Activated CD4-positive, CD25-positive, alpha-beta regulatory T cell treated with anti-CD3 and anti-CD28 coated beads, Interleukin-2, amount 50 U/mL, for 24 hours (primary cell): ENCODE measurements around the gene LRP10.

ENCODE experiments used
- ATAC-seq, 2 donors: fragments of 150-1000 bp; cut with Tn5 transposase; one replicate each; pipeline ENCODE4 v1.10.0; 2021; ENCODE audit warnings: mild to moderate bottlenecking in 1 of 2, moderate library complexity in 1 of 2

LRP10 gene

DNA sequence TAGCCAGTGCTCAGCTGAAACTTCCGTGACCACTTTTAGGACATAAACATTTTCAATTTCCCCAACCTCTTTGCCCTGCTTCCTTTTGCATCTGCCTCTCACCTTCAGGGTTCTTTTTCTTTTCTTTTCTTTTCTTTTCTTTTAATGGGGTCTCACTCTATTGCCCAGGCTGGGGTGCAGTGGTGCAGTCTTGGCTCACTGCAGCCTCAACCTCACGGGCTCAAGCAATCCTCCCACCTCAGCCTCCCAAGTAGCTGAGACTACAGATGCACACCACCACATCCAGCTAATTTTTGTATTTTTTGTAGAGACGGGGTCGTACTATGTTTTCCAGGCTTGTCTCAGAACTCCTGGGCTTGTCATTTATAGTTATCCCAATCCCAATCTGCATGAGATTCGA lies 4.7 kb upstream of the LRP10 start:
- no peak for ATAC-seq

DNA sequence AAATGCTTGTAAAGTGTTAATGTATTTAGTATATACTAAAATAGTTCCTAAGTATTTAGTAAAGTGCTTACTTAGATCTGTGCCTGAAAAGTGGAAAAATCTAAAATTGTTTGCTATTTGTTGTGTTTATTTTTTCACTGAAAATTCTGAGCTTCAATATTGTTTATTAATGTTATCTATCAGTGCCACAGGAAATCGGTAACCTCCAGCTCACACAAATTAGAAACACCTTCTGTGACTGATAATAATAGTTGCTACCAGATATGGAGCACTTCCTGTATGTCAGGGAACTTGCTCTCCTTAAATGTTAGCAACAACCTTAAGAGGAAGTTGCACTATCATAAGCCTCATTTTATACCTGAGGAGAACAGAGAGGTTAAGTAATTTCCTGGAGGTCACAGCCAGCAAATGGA lies 723 bp upstream of the LRP10 start:
- peak; percentile 74 to 75 for ATAC-seq

DNA sequence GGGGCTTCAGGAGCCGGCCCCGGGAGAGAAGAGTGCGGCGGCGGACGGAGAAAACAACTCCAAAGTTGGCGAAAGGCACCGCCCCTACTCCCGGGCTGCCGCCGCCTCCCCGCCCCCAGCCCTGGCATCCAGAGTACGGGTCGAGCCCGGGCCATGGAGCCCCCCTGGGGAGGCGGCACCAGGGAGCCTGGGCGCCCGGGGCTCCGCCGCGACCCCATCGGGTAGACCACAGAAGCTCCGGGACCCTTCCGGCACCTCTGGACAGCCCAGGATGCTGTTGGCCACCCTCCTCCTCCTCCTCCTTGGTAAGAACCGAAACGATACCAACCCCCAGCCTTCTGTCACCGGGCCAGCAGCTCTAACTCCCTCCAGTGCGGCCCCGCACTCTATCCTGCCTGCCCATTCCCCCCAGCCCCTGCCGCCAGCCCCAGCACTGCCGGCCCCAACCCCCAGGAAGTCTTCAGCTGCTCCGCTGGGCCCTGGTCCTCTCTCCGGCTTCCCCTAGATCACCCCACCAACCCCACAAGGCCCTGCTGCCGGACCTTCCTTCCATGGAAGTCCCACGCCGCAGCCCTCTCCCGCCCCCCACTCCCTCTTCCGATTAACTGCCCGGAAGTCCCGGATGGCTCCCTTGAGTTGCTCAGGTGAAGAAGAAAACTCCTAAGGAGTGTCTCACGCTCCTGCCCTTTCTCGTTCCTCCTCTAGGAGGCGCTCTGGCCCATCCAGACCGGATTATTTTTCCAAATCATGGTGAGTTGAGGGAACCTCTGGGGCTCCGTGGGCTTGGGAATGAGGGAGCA lies 693 bp downstream of the LRP10 start:
- ATAC-seq = peak; percentile 18 to 22

DNA sequence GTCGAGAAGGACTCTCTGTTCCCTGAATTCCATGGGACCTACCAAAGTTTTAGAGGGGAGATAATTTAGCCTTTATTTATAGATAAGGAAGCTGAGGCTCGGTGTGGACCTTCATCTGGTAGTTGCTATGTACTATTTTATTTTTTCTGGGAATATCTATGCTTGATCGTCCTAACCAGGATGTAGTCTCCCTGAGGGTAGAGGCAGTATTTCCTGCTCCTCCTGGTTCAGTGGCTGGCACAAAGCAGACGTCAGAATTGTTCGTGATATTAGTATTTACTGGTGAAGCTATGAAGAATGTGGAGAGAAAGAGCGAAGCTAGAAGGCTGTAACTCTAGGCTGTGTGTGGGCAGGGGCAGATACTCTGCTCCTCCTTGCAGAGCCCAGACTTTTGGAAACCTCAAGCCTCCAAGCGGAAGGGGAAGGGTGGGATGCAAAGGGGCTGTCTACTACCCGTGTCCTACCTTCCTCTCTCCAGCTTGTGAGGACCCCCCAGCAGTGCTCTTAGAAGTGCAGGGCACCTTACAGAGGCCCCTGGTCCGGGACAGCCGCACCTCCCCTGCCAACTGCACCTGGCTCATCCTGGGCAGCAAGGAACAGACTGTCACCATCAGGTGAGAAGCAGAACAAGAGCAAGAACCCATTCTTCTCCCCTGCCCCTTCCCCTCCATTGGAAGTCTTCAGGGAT lies 1.4 kb downstream of the LRP10 start:
- ATAC-seq = no peak

DNA sequence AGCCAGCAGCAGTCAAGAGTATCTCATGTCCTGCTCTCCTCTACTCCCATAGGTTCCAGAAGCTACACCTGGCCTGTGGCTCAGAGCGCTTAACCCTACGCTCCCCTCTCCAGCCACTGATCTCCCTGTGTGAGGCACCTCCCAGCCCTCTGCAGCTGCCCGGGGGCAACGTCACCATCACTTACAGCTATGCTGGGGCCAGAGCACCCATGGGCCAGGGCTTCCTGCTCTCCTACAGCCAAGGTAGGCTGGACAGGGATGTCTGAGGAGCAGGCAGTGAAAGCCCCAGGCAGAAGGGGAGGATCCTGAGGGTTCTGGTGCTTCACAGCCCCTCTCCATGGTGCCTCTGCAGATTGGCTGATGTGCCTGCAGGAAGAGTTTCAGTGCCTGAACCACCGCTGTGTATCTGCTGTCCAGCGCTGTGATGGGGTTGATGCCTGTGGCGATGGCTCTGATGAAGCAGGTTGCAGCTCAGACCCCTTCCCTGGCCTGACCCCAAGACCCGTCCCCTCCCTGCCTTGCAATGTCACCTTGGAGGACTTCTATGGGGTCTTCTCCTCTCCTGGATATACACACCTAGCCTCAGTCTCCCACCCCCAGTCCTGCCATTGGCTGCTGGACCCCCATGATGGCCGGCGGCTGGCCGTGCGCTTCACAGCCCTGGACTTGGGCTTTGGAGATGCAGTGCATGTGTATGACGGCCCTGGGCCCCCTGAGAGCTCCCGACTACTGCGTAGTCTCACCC lies 3.6 kb downstream of the LRP10 start:
- ATAC-seq = no peak

DNA sequence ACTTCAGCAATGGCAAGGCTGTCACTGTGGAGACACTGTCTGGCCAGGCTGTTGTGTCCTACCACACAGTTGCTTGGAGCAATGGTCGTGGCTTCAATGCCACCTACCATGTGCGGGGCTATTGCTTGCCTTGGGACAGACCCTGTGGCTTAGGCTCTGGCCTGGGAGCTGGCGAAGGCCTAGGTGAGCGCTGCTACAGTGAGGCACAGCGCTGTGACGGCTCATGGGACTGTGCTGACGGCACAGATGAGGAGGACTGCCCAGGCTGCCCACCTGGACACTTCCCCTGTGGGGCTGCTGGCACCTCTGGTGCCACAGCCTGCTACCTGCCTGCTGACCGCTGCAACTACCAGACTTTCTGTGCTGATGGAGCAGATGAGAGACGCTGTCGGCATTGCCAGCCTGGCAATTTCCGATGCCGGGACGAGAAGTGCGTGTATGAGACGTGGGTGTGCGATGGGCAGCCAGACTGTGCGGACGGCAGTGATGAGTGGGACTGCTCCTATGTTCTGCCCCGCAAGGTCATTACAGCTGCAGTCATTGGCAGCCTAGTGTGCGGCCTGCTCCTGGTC lies 4.3 kb downstream of the LRP10 start:
- ATAC-seq = no peak

DNA sequence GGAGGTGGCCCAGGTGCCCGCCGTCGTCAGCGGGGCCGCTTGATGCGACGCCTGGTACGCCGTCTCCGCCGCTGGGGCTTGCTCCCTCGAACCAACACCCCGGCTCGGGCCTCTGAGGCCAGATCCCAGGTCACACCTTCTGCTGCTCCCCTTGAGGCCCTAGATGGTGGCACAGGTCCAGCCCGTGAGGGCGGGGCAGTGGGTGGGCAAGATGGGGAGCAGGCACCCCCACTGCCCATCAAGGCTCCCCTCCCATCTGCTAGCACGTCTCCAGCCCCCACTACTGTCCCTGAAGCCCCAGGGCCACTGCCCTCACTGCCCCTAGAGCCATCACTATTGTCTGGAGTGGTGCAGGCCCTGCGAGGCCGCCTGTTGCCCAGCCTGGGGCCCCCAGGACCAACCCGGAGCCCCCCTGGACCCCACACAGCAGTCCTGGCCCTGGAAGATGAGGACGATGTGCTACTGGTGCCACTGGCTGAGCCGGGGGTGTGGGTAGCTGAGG lies 5.5 kb downstream of the LRP10 start:
- ATAC-seq = no peak

DNA sequence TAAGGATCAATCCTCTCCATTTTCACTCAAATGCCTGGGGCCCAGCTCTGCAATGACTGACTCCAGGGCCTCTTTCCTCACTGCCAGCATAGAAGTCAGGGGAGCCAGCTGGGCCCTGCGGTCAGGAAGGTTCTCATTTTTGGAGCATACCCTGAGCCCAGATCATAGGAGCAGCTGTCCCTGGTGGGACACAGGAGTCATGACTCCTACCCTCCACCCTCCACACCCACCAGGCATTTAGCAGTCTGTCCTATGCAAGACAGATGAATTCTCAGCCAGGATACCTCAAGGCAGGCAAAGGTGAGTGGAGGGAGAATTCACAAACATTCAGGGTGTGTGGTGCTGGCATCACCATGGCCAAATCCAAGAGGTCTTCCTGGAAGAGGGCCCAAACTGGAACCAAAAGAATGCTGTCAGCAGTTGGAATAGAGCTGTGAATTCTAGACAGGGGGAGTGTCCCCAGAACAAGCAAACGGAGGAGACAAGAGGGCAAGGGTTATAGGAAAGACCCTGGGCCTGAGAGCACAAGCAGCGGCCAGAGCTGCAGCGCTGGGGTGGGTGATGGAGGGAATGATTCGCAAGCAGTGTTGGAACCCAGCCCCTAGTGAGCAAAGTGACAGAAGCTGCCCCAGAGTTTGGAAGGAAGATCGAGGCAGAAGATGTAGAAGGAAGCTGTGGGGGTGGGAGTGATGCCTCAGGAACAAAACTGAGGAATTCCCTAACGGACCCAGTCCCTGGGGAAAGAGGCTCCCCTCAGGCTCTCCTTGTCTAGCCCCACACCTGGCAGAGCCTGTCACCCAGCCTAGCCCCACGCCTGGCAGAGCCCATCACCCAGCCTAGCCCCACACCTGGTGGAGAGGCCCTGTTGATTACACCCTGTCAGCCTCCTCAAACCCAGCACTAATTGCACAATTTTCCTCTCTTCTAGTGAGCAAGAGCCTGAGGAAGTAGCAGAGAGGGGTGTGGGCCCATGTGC lies 7.0 kb downstream of the LRP10 start:
- ATAC-seq = no peak

DNA sequence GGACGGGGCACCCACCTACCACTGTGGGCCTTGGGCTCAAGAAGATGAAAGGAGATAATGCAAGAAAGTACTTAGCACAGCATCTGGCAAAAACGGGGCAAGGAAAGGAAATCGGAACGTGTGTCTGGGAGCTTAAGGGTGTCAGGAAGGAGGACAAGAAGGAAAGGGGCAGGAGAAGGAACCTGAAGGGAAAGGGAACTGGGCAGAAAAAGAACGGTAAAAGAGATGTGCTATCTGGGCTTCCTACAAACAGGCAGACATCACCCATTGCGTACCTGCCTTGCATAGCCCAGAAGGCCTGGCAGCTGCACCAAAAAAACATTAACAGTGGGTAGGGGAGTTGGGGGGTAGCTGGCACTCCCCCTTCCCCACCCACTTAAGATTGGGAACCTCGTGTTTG lies 10.5 kb downstream of the LRP10 start:
- no peak for ATAC-seq

DNA sequence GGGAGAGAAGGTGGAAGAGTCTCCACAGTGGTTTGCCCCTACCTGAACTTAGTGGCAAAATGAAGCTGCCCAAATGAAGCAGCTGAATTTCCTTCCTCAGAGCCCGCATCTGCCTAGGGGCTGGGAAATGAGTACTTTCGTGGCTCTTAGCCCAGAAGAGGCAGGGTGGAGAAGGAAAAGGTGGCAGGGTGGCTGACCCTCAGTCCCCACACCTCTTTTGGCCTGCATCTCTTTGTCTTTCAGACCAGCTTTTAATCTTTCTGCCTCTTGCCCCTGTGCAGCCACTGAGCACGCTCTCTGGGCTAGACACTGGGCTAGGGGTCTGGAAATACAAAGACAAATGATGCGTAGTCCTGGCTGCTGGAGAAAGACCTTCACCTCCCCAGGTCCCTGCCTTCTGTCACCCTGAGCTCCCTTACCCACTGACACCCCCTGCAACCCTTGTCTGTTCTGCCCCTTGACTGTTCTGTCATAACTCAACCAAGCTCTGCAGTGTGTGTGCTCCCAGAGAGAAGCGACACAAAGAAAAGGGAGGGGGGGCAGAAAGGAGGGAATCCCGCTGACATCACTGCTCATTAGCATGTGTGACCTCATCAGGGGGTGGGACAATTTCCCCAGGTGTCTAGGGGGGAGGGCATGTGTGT lies 11.1 kb downstream of the LRP10 start:
- ATAC-seq = no peak

DNA sequence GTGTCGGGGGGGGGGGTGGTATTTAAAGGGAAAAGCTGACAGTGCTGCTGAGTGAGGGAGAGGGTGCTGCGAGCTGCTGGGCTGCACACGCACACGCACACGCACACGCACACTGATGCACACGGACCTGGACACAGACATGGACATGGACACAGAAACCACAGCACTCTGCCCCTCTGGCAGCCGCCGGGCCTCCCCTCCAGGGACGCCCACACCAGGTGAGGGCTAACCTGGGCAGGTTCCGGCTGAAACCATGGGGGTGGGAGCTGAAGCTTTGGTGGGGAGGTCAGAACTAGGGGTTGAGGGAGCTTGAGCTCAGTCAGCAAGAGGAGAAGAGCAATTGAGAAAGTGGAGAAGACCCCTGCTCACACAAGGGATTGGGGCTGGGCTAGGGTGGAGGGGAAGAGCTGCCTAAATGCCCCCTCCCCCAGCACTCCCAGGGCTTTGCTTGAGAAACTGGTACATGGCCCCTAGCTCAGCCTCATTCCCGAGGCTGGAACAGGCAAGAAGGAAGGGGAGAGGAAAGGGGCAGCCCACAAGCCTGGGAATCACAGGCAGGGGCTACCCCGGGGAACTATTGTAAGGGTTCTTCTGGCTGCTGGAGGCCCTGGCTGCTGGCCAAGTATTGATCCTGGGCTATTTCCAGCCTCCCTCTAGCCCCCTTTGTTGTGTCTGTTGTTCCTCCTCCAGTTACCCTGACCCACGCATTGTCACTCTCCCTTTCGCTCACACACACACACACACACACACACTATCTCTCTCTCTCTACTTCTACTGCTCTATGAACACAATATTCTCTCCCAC lies 11.8 kb downstream of the LRP10 start, which contains the start of gene REM2:
Gene REM2 (plus strand): TSS at position 50 of the 804 bp plus-strand sequence. CDS start 66 bp downstream, at position 116.
- no peak for ATAC-seq

DNA sequence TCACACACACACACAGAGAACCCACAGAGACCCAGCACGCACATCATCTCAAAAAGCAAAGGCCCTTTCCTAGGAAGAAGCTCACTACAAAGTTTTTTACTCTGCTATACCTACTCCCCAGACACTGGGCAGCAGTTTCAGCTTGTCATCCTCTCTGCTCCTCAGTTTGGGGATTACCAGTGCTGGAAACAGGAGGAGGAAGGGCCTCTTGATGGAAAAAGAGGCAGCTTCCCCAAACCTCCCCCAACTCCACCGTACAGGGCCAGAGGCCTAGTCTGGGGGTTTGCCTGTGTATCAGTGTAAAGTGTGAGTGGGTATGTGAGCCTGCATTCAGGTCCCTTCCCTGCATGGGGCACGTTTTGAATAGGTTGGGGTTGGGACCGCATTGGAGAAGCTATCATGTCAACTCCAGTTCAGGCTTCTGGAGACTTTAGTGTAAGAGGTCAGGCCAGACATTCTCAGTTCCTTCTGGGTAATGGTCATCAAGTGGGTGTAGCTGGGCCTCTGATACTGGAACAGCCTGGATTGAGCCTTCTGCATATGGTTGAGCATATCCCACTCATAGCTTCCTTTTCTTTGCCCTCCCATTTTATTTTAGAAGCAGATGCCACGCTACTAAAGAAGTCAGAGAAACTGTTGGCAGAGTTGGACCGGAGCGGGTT lies 12.7 kb downstream of the LRP10 start:
- ATAC-seq = no peak

DNA sequence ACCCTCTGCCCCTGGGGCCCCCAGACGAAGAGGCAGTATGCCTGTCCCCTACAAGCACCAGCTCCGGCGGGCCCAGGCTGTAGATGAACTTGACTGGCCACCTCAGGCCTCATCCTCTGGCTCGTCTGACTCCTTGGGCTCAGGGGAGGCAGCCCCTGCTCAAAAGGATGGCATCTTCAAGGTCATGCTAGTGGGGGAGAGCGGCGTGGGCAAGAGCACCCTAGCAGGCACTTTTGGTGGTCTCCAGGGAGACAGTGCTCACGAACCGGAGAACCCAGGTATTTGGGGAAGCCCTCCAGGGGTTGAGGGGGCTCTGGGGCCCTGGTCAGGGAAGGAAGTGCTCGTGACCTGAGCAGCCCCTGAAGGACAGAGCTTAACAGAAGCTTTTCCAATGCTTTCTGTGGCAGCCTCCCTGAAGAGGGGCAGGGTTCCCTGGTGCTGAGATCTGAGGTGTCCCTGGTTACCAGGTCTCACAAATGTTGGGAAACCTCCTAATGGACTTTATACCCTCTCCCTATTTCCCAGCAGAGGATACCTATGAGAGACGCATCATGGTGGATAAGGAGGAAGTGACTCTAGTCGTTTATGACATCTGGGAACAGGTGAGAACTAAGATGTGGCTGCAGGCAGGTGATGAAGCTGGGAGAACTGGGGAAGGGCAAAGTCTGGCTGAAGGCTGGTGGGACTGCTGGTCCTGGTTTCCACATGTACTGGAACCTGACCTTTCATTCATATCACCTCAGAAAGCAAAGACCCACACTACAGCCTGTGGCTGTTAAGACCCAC lies 13.4 kb downstream of the LRP10 start:
- ATAC-seq = no peak

DNA sequence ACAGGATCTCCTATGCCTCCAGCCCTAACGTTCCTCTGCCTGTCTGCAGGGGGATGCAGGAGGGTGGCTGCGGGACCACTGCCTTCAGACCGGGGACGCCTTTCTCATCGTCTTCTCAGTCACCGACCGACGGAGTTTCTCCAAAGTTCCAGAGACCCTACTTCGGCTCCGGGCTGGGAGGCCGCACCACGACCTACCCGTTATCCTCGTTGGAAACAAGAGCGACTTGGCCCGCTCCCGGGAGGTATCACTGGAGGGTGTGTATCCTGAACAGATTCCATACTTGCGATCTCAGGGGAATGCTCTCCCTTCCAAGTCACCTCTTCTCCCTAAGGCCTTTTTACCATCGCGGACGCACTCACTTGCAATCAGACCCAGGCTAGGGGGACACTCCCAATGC lies 14.4 kb downstream of the LRP10 start:
- ATAC-seq = no peak

DNA sequence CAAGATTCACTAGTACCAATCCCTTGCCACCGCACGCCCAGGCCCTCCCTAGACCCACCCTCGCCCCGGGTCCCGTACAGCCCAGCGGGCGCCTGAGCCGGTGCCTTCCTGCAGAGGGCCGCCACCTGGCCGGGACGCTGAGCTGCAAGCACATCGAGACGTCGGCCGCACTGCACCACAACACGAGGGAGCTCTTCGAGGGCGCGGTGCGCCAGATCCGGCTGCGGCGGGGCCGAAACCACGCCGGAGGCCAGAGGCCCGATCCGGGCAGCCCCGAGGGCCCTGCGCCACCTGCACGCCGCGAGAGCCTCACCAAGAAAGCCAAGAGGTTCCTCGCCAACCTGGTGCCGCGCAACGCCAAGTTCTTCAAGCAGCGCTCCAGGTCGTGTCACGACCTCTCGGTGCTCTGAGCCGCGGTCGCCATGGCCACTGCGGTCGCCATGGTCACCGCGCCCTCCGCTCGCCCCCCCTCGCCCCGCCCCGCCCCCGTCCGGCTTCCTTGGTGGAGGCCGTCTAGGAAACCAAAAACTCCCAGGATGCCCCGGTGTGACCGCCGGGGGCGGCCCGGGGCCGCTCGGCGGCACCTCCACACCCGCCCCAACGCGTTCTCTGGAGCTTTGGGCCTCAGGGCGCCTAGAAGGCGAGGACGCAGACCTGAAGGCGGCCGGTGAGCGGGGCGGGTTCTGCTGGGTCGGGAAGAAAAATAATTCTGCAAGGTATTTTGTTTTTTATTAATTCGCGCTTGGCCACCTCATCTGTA lies 15.1 kb downstream of the LRP10 start:
- peak; percentile 66 to 68 for ATAC-seq

DNA sequence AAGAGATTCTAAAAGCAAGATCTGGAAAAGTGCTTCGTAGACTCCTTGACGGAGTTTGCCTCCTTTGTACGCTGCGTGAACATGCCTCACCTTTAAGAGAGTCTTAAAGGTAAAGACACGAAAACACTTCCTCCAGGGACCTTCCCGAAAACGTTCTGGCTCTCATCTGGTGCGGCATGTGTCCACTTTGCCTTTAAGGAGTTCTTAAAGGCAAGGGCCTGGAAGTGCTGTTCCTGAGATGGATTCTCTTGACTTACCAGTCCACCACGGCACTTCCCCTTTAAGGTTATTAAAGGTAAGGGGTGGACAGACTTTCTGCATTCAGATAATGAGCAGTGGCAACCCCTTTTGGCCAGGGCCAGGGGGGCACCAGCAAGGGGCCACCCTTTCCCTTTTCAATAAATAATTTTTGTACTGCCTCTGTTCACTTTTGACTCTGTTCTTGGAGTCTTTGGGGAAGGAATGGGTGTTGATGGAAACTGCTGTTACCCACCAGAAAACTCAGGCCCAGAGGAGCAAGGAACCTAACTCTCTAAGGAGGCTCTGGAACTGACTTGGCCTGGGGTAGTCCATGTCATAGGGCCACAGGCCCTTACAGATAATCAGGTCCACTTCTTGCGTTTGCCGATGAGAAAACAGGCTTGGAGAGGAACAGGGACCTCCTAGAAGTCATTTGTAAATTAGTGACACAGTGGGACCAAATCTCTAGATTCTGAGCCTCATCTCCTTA lies 15.9 kb downstream of the LRP10 start:
- ATAC-seq = peak; percentile 38 to 47

DNA sequence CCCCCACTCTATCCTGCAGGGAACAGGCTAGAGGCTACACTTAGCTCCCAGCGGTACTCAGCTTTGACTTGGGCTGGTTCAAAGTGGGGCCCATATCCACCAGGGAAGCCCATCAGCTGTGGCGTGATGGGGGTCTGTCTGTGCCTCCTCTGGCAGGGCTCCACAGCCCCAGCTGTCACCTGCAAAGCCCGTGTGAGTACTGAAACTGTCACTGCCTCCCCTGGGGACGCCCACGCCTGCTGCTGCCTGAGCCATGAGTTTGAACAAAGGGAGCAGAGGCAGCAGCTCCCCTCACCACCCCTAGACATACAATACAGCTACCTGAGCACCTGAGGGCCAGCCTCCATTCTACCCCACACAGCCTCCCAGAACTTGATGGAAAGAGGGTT lies 16.4 kb downstream of the LRP10 start:
- ATAC-seq = peak; percentile 37 to 50
